BJ (cell line): ENCODE results near the gene RUNX2. TPM values are rescaled to one million over a fixed set of nuclear protein-coding genes. Genes with fewer than 3 reads are reported as not detected.

Experiments used
- CTCF ChIA-PET: fragments of 350-600 bp; formaldehyde crosslinking; extraction: SDS; loops from one replicate; lab custom pipeline; 2021; ENCODE audit warnings: antibody characterized with exemption, inconsistent platforms; lab: Yijun Ruan, JAX
- POLR2A ChIA-PET: fragments of 300-600 bp; sonication (Branson Sonifier 250); formaldehyde crosslinking; extraction: SDS; loops from one replicate; lab custom pipeline; 2021; ENCODE audit warnings: antibody characterized with exemption; lab: Charles Lee
- DNase-seq: peaks from one replicate; pipeline ENCODE4 v3.0.0-alpha.2; 2011; ENCODE audit warnings: low read depth
- H3K27me3 ChIP-seq: 2 replicates; pipeline ENCODE4 v1.6.0; 2011; ENCODE audit warnings: low read length; ENCODE audit not compliant: control insufficient read depth, insufficient read depth
- H3K36me3 ChIP-seq: 2 replicates; pipeline ENCODE4 v1.5.1; 2011; ENCODE audit warnings: low read length; ENCODE audit not compliant: control insufficient read depth, insufficient read depth
- H3K4me3 ChIP-seq: 2 replicates; pipeline ENCODE4 v1.5.1; 2011; ENCODE audit warnings: low read depth, mild to moderate bottlenecking, control low read depth, low read length
- CTCF ChIP-seq: IDR thresholded peaks from 2 replicates; pipeline ENCODE4 v1.5.1; 2011; ENCODE audit warnings: low read depth, mild to moderate bottlenecking, control low read depth, inconsistent platforms, low read length, moderate library complexity; ENCODE audit not compliant: insufficient read depth
- polyA plus RNA-seq: library from polyadenylated mRNA; depleted of rRNA; stranded (reverse); fragments of >200 nt; gene quantifications from 2 replicates; pipeline ENCODE4 v1.2.3, GENCODE V29; 2011

RUNX2 gene
- polyA plus RNA-seq, 1 experiment: 1.5 TPM

- Histone ChIP-seq H3K4me3 (no peak overlapping the region), H3K36me3 (no peaks in the 10 kb centered on the region), H3K27me3 (no peaks in the 10 kb centered on the region)
- ChIA-PET CTCF (no interaction called here), POLR2A (interaction anchor here (0.5 kb wide), 1 partner anchor 208 kb away, joined by 3 read pairs; the partner anchor contains the start of gene SUPT3H)
- no peak for DNase-seq
- no peak for TF ChIP-seq CTCF
Observed at GRCh38 chr6:45586216-45587171, 258.4 kb downstream of the RUNX2 start.

GRCh38 chr6:45587229-45588060, 259.3 kb downstream of the RUNX2 start:
- ChIA-PET POLR2A (no interaction called here), CTCF (no interaction called here)
- Histone ChIP-seq H3K36me3 (no peaks in the 10 kb centered on the region), H3K27me3 (no peaks in the 10 kb centered on the region), H3K4me3 (no peak overlapping the region)
- no peak for DNase-seq
- no peak for TF ChIP-seq CTCF

GRCh38 chr6:45589367-45589766, 261.2 kb downstream of the RUNX2 start:
- Histone ChIP-seq H3K27me3 (no peaks in the 10 kb centered on the region), H3K4me3 (no peak overlapping the region), H3K36me3 (no peaks in the 10 kb centered on the region)
- ChIA-PET POLR2A (no interaction called here), CTCF (interaction anchor here (1.7 kb wide), 1 partner anchor 125 kb away, joined by 4 read pairs; no protein-coding TSS in a partner anchor)
- no peak for DNase-seq
- TF ChIP-seq CTCF: no peak

- Histone ChIP-seq H3K27me3 (no peaks in the 10 kb centered on the region), H3K4me3 (no peak overlapping the region), H3K36me3 (no peaks in the 10 kb centered on the region)
- DNase-seq: no peak
- POLR2A ChIA-PET: no interaction called here
- no peak for TF ChIP-seq CTCF
- CTCF ChIA-PET: interaction anchor here (1.7 kb wide), 1 partner anchor 124 kb away, joined by 4 read pairs; no protein-coding TSS in a partner anchor
Observed at GRCh38 chr6:45590226-45590625, 262.1 kb downstream of the RUNX2 start.
